Right renal cortex interstitium (tissue), 3 donors: Measurements from ENCODE around the gene MEX3B. TPM values are rescaled to one million over a fixed set of nuclear protein-coding genes. Genes with fewer than 3 reads are reported as not detected.
"Not testable (repeated sequence)": the region's sequence is repeated elsewhere in the genome, so short reads cannot be mapped to it uniquely, and the experiment has no call there.

Experiments
- DNase-seq, 3 donors: peaks; one replicate each; pipeline ENCODE4 v3.0.0-alpha.2; 2013; ENCODE audit warnings: low read depth in 3 of 3, low spot score in 2 of 3
- polyA plus RNA-seq, 3 donors: library from polyadenylated mRNA; unstranded; fragments of 120-200 nt; gene quantifications; one replicate each; pipeline ENCODE4 v1.2.1, GENCODE V29; 2013; ENCODE audit not compliant: insufficient read length in 3 of 3

MEX3B gene
- polyA plus RNA-seq, 3 donors = 11.7 to 12.9 (median 11.8) TPM

GRCh38 chr15:82051664-82052063 is 5.8 kb upstream of the MEX3B start:
- no peak for DNase-seq

GRCh38 chr15:82048811-82049210 is 3.0 kb upstream of the MEX3B start:
- no peak for DNase-seq

- DNase-seq = peak in 1 of 3 donors; percentile 50
These were observed 1.9 kb upstream of the MEX3B start for GRCh38 chr15:82047453-82048400.

GRCh38 chr15:82046666-82047452 is 1.0 kb upstream of the MEX3B start:
- peak; percentile 78 to 89 (median 87) for DNase-seq

- no peak for DNase-seq
These were observed 483 bp downstream of the MEX3B start for GRCh38 chr15:82045179-82045891.

- DNase-seq = no peak
These were observed 1.2 kb downstream of the MEX3B start for GRCh38 chr15:82044373-82045178.

GRCh38 chr15:82043796-82044372 is 1.9 kb downstream of the MEX3B start:
- no peak for DNase-seq

- DNase-seq = no peak
These were observed 2.6 kb downstream of the MEX3B start for GRCh38 chr15:82043130-82043673.

GRCh38 chr15:82040862-82041261 is 5.0 kb downstream of the MEX3B start:
- no peak for DNase-seq

- no peak for DNase-seq
These were observed 5.4 kb downstream of the MEX3B start for GRCh38 chr15:82040390-82040789.

- no peak for DNase-seq
These were observed 5.9 kb downstream of the MEX3B start for GRCh38 chr15:82039871-82040270.

- DNase-seq = no peak
These were observed 9.4 kb downstream of the MEX3B start for GRCh38 chr15:82036461-82036860.

GRCh38 chr15:82031871-82032270 is 13.9 kb downstream of the MEX3B start:
- DNase-seq = no peak

- DNase-seq = no peak
These were observed 15.6 kb downstream of the MEX3B start for GRCh38 chr15:82030176-82030575.

GRCh38 chr15:82028163-82028562 is 17.7 kb downstream of the MEX3B start:
- not testable (repeated sequence) for DNase-seq

- DNase-seq = no peak
These were observed 23.8 kb downstream of the MEX3B start for GRCh38 chr15:82021992-82022391.

- no peak for DNase-seq
These were observed 25.0 kb downstream of the MEX3B start for GRCh38 chr15:82020625-82021394.

- DNase-seq = no peak
These were observed 27.6 kb downstream of the MEX3B start for GRCh38 chr15:82018201-82018600.

- no peak for DNase-seq
These were observed 28.2 kb downstream of the MEX3B start for GRCh38 chr15:82017656-82018055.
